ENCODE data around the gene DUSP14. TPM values are rescaled to one million over a fixed set of nuclear protein-coding genes. Genes with fewer than 3 reads are reported as not detected.
"Not testable (repeated sequence)": the region's sequence is repeated elsewhere in the genome, so short reads cannot be mapped to it uniquely, and the experiment has no call there.

DUSP14 gene
- total RNA-seq, 1 experiment from 2014 or later = 56.2 TPM

DNA sequence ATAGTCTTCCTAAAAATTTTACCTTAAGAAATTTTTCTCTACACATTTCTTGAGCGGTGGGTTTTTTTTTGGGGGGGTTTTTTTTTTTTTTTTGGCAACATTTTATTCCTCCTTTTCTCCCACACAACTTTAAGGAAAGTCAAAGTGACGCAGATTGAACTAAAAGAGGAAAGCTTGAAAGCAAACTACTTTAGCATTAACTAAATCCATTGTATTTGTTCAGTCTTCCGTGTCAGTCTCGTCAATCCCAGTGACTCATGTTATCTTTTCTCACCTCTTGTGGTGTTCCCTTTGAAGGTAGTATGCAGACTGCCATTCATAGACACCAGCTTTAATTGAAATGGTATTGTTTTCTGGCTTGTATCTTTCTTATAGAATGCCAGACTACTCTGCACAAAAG lies 43.7 kb upstream of the DUSP14 start:
- peaks cover 45% of the 10 kb centered on the region for H3K4me1 ChIP-seq (ENCODE audit: insufficient read depth, low read length)
- no peak overlapping the region for H3K4me3 ChIP-seq (ENCODE audit: low read length)
- ChIA-PET POLR2A (ENCODE audit: unreplicated experiment) (interaction anchor here (1.1 kb wide), 1 partner anchor 39 kb away, joined by 3 read pairs; the partner anchor contains the start of genes ACACA and TADA2A), CTCF (no interaction called here)
- DNase-seq = peak; percentile 54
- H3K9ac ChIP-seq (ENCODE audit: low read length) = no peak overlapping the region
- no peak overlapping the region for H3K4me2 ChIP-seq (ENCODE audit: low read length)
- no TSS peak for BruUV-seq (replicated peaks)
- no peaks in the 10 kb centered on the region for H3K27me3 ChIP-seq (ENCODE audit: low read length)
- peaks cover 3% of the 10 kb centered on the region for H3K36me3 ChIP-seq (ENCODE audit: low read depth, low read length)
- H3K9me3 ChIP-seq (ENCODE audit: low read length) = no peaks in the 10 kb centered on the region
- H3K79me2 ChIP-seq (ENCODE audit: low read length) = 0 out of 2 replicates have a peak, but pooled peaks cover 2% of the 10 kb centered on the region
- TF ChIP-seq EZH2 (IDR thresholded peaks at IDR 0.05; ENCODE audit: low read length, unreplicated experiment) = no peak
- TF ChIP-seq CTCF (conservative IDR thresholded peaks at IDR 0.05; ENCODE audit: low read depth, low read length) = no peak
- H3K9me2 ChIP-seq (replicated peaks; ENCODE audit: low read length) = no peaks in the 10 kb centered on the region
- H2AFZ ChIP-seq (ENCODE audit: low read length) = no peak overlapping the region
- intact Hi-C loops (cut with micrococcal nuclease) = loop anchor here (5.0 kb wide), 1 partner anchor 41 kb away; the partner anchor contains the start of gene DUSP14
- H3K27ac ChIP-seq (ENCODE audit: low read length) = peak overlapping the region; percentile 70
- ATAC-seq = peak; percentile 21; the same call in 1 of the 2 replicates
- H4K20me1 ChIP-seq (ENCODE audit: low read length) = no peaks in the 10 kb centered on the region
- no peaks in the 10 kb centered on the region for H3F3A ChIP-seq (ENCODE audit: low read length, unreplicated experiment)

DNA sequence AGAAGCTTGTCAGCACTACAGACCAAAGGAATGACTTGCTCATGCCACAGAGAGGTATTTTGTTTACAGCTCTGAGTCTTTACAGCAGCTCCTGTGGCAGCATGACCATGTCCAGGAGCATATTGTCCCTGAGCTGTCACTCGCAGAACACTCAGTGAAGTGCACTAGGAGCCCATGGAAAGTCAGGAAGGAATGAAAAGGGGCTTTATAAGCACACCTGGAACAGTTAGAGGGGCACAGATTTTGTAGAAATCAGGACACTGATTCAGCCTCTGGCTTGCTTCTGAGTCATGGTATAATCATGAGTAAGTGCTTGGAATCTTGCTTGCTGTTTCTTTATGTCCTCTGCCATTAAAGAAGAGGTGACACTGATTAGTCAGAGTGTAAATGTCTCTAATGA lies 42.0 kb upstream of the DUSP14 start:
- peaks cover 48% of the 10 kb centered on the region for H3K4me1 ChIP-seq (ENCODE audit: insufficient read depth, low read length)
- no peaks in the 10 kb centered on the region for H3K27me3 ChIP-seq (ENCODE audit: low read length)
- peaks cover 2% of the 10 kb centered on the region; the same call in 1 of the 2 replicates for H3K36me3 ChIP-seq (ENCODE audit: low read depth, low read length)
- no peak overlapping the region for H3K4me3 ChIP-seq (ENCODE audit: low read length)
- H2AFZ ChIP-seq (ENCODE audit: low read length) = no peak overlapping the region
- H4K20me1 ChIP-seq (ENCODE audit: low read length) = no peaks in the 10 kb centered on the region
- intact Hi-C loops (cut with micrococcal nuclease) = loop anchor here (5.0 kb wide), 1 partner anchor 40 kb away; the partner anchor contains the start of gene DUSP14
- no TSS peak for BruUV-seq (replicated peaks)
- TF ChIP-seq EZH2phosphoT487 (IDR thresholded peaks at IDR 0.05; ENCODE audit: borderline replicate concordance, low read length) (no peak), CTCF (conservative IDR thresholded peaks at IDR 0.05; ENCODE audit: low read depth, low read length) (no peak), EZH2 (IDR thresholded peaks at IDR 0.05; ENCODE audit: low read length, unreplicated experiment) (no peak)
- no peaks in the 10 kb centered on the region for H3K9me3 ChIP-seq (ENCODE audit: low read length)
- ChIA-PET CTCF (no interaction called here), POLR2A (ENCODE audit: unreplicated experiment) (no interaction called here)
- DNase-seq (peak; percentile 55), ATAC-seq (peak; percentile 73)
- peak overlapping the region; percentile 70 for H3K27ac ChIP-seq (ENCODE audit: low read length)
- H3K9me2 ChIP-seq (replicated peaks; ENCODE audit: low read length) = no peaks in the 10 kb centered on the region
- H3K9ac ChIP-seq (ENCODE audit: low read length) = no peak overlapping the region
- peak overlapping the region; percentile 38; the same call in 1 of the 2 replicates for H3K4me2 ChIP-seq (ENCODE audit: low read length)
- no peaks in the 10 kb centered on the region for H3F3A ChIP-seq (ENCODE audit: low read length, unreplicated experiment)
- H3K79me2 ChIP-seq (ENCODE audit: low read length) = 0 out of 2 replicates have a peak, but pooled peaks cover 4% of the 10 kb centered on the region

DNA sequence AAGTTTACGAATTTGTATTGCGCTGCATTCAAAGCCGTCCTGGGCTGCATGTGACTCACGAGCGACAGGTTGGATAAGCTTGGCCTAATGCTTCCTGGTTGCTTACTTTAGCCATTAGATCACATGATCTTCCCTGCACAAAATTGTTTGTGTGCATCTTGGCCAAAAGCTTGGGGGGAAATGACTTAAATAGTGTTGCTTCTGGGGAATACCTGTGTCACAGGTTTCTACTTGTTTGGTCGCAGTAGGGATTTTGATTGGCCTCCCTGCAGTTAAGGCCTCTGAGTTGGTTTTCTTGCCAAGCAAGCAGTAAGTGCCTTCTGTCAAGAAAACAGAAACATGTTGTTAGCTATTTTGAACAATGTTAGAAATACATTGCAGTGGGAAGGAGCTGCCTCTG lies 39.6 kb upstream of the DUSP14 start:
- DNase-seq (peak; percentile 72), ATAC-seq (peak; percentile 68)
- TF ChIP-seq EZH2phosphoT487 (IDR thresholded peaks at IDR 0.05; ENCODE audit: borderline replicate concordance, low read length) (no peak), EZH2 (IDR thresholded peaks at IDR 0.05; ENCODE audit: low read length, unreplicated experiment) (no peak), CTCF (conservative IDR thresholded peaks at IDR 0.05; ENCODE audit: low read depth, low read length) (no peak)
- intact Hi-C loops (cut with micrococcal nuclease) = no loop called here
- no peaks in the 10 kb centered on the region for H3F3A ChIP-seq (ENCODE audit: low read length, unreplicated experiment)
- H3K36me3 ChIP-seq (ENCODE audit: low read depth, low read length) = peaks cover 2% of the 10 kb centered on the region; the same call in 1 of the 2 replicates
- ChIA-PET CTCF (interaction anchor here (1.0 kb wide), 1 partner anchor 77 kb away, joined by 3 read pairs; no protein-coding TSS in a partner anchor), POLR2A (ENCODE audit: unreplicated experiment) (interaction anchor here (0.5 to 0.6 kb wide), 2 partner anchors 9 to 91 kb away, joined by 4 to 9 read pairs; no protein-coding TSS in a partner anchor)
- peaks cover 57% of the 10 kb centered on the region for H3K4me1 ChIP-seq (ENCODE audit: insufficient read depth, low read length)
- H3K9me3 ChIP-seq (ENCODE audit: low read length) = no peaks in the 10 kb centered on the region
- no peak overlapping the region for H3K9ac ChIP-seq (ENCODE audit: low read length)
- H3K4me3 ChIP-seq (ENCODE audit: low read length) = peak overlapping the region; percentile 24; the same call in 1 of the 2 replicates
- H3K27me3 ChIP-seq (ENCODE audit: low read length) = no peaks in the 10 kb centered on the region
- H2AFZ ChIP-seq (ENCODE audit: low read length) = 0 out of 2 replicates have a peak overlapping the region, but pooled peaks have one; percentile 49
- no peaks in the 10 kb centered on the region for H3K9me2 ChIP-seq (replicated peaks; ENCODE audit: low read length)
- H3K4me2 ChIP-seq (ENCODE audit: low read length) = peak overlapping the region; percentile 55
- H3K79me2 ChIP-seq (ENCODE audit: low read length) = 0 out of 2 replicates have a peak, but pooled peaks cover 4% of the 10 kb centered on the region
- H3K27ac ChIP-seq (ENCODE audit: low read length) = peak overlapping the region; percentile 72
- BruUV-seq (replicated peaks) = no TSS peak
- no peaks in the 10 kb centered on the region for H4K20me1 ChIP-seq (ENCODE audit: low read length)

DNA sequence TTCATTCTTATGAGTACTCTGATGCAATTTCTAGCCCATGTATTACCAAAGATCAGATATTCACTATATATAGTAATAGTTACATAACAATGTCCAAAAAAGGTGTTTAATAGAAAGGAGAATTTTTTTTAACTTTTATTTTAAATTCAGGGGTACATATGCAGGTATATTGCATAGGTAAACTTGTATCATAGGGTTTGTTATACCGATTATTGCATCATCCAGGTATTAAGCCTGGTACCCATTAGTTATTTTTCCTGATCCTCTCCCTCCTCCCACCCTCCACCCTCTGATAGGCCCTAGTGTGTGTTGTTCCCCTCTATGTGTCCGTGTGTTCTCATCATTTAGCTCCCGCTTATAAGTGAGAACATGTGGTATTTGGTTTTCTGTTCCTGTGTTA lies 31.9 kb upstream of the DUSP14 start:
- H3K27ac ChIP-seq (ENCODE audit: low read length); H3K4me3 ChIP-seq (ENCODE audit: low read length); H3F3A ChIP-seq (ENCODE audit: low read length, unreplicated experiment); H3K36me3 ChIP-seq (ENCODE audit: low read depth, low read length); CTCF ChIA-PET; H3K9ac ChIP-seq (ENCODE audit: low read length); H3K4me2 ChIP-seq (ENCODE audit: low read length); POLR2A ChIA-PET (ENCODE audit: unreplicated experiment); intact Hi-C loops (cut with micrococcal nuclease); H4K20me1 ChIP-seq (ENCODE audit: low read length); ATAC-seq; H3K9me2 ChIP-seq (replicated peaks; ENCODE audit: low read length); H2AFZ ChIP-seq (ENCODE audit: low read length); H3K9me3 ChIP-seq (ENCODE audit: low read length); DNase-seq; BruUV-seq (replicated peaks); H3K79me2 ChIP-seq (ENCODE audit: low read length); H3K27me3 ChIP-seq (ENCODE audit: low read length): not testable (repeated sequence)
- H3K4me1 ChIP-seq (ENCODE audit: insufficient read depth, low read length) = peaks cover 21% of the 10 kb centered on the region

Measured in PC-3 (cell line).